GM19043 (cell line): ENCODE data around the gene PLCB1.
"Not testable (repeated sequence)": the region's sequence is repeated elsewhere in the genome, so short reads cannot be mapped to it uniquely, and the experiment has no call there.

Experiments used
- ATAC-seq: cut with Tn5 transposase; IDR thresholded peaks from one replicate; pipeline ENCODE4 v1.9.1; 2021; ENCODE audit warnings: low read depth; ENCODE audit not compliant: unreplicated experiment

PLCB1 gene

DNA sequence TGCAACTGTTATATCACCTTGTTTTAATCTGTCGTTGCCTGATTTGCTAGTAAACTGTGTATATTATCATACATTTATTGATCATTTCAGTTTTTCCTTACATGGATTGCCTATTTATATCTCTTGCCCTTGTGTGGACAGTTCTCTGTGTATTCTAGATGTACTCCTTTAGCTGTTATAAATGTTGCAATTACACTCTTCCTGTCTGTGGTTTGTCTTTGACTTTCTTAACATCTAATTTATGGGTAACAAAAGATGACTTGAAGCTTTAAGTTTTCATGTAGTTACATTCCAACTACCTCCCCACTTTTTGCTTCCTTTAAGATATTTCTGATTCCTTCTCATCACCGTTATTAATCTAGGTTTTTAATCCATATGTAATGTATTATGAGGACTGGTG, 22.6 kb downstream of the PLCB1 start:
- no peak for ATAC-seq

- ATAC-seq: no peak
Measured at GRCh38 chr20:8155229-8155628, 23.2 kb downstream of the PLCB1 start.

- no peak for ATAC-seq
Measured at GRCh38 chr20:8155812-8156211, 23.7 kb downstream of the PLCB1 start.

DNA sequence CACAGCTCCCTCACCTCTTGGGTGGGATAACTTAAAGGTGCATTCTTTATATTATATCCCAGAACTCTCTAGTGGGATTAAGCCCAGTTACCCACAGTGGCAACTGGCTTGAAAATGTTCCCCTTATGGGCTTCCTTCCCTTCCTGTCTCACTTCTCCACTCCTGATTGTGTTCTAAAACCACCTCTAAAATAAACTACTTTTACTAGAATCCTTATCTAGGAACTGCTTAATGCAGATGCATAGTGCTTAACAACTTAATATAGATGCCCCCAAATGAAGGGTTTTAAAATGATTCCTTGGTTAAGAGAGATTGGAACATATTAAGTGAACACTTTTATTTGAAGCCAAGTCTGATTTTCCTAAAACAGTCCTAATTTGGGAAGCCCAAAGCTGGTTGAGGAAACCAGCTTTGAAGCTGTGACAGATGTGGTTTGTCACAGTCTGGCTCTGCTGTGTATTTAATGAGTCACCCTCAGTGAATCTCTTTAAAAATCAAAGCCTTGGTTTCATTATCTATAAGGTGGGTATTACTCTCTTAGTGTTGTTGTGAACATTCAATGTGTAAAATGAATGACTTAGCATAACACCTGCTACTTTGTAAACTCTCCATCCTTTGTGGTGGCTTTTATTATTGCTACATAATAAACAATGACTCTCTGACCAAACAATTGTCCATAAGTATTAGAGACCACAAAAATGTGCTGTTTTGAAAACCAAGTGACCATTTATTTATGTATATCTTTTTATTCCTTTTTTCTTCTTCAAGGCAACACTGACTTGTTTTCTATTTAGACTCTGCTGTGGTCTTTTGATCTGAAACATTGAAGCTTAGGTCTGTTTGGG, 24.4 kb downstream of the PLCB1 start:
- ATAC-seq: peak; percentile 73

GRCh38 chr20:8159217-8159616, 27.2 kb downstream of the PLCB1 start:
- not testable (repeated sequence) for ATAC-seq

DNA sequence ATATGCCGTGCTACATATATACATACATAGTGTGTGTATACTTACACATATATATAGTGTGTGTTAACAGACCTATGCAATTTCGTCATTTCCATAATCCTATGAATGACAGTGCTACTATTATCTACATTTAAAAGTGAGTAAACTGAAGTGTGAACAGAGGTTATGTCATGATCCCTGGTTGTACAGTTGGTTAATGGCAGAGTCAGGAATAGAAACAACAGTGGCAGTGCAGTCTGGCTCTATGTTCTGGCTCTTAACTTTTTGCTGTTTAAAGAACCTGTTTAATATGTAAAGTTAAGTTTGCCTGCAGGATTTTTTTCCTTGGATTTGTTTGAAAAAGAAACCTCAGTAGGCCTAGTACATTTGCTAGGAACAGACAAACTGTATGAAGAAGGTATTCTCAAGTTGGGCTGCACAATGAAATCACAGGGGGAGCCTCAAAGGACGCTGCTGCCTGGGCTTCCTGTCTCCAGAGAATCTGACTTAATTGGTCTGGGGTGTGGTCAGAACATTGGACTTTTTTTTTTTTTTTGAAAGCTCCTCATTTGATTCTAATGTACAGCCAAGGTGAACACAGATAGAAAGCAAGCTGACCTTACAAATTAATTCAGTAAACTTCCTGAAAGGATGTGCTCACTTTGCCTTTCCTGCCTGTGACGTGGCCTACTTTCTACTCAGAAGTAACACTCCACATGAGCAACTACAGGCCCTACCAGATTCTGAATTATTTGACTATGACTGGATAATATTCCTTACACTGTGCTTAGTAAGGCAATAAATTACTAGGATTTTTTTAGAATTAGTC, 29.4 kb downstream of the PLCB1 start:
- no peak for ATAC-seq

DNA sequence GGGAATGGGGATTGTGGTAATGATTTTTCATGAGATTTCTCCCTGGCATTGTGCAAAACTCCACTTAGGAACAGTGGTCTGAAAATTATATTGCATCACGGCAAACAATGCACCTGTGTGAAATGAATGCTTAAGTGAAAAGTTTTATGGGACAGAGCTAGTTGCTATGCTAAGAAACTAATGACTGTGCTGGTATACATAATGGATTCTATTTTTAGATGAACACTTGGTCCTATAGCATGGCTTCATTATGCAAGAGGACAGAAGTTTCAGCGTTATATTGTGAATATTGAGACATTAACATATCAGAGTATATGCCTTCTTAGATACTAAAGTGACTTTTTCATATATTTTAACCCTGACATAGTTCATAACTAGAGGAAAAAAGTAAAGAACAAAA, 30.5 kb downstream of the PLCB1 start:
- ATAC-seq: no peak

GRCh38 chr20:8163543-8163942, 31.5 kb downstream of the PLCB1 start:
- no peak for ATAC-seq

- no peak for ATAC-seq
Measured at GRCh38 chr20:8166730-8167129, 34.7 kb downstream of the PLCB1 start.

GRCh38 chr20:8168785-8169288, 36.8 kb downstream of the PLCB1 start:
- no peak for ATAC-seq

DNA sequence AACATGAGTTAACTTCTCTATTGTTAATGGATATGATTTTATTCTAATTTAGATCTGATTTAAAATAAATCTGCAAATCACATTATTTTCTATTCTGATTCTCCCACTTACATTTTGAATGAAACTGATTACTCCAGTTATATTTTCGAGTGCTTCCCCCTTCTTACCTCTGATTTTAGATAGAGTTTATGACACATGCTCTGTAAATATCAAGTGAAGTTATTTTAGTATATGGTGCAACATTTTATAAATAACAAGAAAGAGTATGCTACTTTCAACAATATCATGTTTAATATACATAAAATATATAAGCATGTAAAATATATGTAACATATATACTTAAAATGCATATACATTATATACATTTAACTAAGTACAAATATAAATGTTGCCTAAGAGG, 38.9 kb downstream of the PLCB1 start:
- ATAC-seq: no peak

DNA sequence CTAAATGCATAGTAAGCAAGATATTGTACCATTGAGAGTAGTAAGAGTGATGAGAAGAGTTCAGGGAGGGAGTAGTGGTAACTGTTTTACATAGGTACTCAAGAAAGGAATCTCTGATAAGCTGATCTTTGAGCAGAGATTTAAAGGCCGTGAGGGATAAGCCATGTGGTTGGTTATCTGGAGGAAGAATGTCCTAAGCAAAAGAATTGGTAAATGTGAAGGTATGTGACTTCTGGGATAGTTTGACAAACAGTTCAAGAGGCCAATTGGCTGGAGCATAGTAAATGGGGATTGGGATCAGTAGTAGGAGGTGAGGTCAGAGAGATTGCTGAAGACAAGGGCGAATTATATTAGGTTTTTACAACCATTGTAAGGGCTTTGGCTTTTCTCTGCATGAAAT, 40.1 kb downstream of the PLCB1 start:
- ATAC-seq: no peak

DNA sequence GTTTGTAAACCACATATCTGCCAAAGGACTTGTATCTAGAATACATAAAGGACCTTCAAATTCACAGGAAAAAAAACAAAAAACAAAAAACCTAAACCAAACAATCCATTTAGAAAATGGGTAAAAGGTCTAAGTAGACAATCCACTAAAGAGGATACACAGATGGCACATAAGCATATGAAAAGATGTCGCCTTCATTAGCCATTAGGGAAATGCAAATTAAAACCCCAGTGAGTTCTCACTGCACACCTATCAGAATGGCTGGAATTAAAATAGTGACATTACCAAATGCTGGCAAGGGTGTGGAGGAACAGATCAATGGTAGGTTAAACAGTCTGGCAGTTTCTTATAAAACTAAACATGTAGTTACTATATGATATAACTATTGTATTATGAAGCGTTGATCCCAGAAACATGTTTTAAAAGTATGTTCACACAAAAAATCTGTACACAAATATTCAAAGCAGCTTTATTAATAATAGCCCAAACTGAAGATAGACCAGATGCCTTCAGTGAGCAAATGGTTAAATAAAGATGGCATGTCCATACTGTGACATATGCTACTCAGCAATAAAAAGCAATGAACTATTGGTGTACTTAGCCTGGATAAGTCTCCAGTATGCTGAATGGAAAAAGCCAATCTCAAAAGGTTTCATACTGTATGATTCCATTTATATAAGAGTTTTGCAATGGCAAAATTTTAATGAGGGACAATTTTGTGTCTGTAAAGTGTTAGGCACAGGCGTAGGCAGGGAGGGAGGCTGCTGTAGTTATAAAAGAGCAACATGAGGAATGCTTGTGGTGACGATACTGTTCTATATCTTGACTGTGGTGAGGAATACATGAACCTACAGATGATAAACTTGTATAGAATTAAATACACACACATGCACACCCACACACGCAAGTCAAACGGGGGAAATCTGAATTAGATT, 43.9 kb downstream of the PLCB1 start:
- no peak for ATAC-seq

GRCh38 chr20:8183526-8183925, 51.5 kb downstream of the PLCB1 start:
- no peak for ATAC-seq

GRCh38 chr20:8187740-8188139, 55.7 kb downstream of the PLCB1 start:
- ATAC-seq: no peak

- no peak for ATAC-seq
Measured at GRCh38 chr20:8190043-8190880, 58.2 kb downstream of the PLCB1 start.

GRCh38 chr20:8194721-8195120, 62.7 kb downstream of the PLCB1 start:
- ATAC-seq: no peak

DNA sequence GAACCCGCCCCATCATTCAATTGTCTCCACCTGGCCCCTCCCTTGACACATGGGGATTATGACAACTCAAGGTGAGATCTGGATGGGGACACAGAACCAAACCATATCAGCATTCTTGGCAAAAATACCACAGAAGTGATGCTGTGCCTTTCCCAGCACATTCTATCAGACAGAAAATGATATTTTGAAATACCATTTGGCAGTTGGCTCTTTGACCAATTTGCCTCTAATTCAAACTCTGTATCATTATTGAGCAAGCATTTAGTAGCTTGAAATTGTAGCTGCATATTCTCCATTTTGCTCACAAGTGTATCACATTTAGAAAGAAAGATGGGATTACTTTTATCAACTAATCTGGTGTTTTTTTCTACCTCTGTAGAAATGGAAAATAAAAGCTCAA, 64.0 kb downstream of the PLCB1 start:
- no peak for ATAC-seq

DNA sequence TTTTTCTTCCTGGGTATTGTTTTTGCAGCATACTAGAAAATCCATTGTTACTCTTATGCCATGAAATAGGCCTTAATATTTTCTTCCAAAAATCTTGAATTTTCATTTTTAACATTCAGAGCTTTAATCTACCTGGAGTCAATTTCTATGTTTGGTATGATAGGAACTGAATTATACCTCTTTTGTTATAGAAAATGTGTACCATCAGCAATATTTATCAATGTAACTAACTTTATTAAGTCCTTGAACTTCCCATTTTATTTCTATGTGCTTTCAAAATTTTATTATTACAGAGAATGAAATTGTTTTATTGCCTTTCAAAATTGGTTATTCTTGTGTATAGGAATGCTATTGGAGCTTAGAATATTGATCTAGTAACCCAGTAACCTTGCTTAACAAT, 68.2 kb downstream of the PLCB1 start:
- no peak for ATAC-seq

DNA sequence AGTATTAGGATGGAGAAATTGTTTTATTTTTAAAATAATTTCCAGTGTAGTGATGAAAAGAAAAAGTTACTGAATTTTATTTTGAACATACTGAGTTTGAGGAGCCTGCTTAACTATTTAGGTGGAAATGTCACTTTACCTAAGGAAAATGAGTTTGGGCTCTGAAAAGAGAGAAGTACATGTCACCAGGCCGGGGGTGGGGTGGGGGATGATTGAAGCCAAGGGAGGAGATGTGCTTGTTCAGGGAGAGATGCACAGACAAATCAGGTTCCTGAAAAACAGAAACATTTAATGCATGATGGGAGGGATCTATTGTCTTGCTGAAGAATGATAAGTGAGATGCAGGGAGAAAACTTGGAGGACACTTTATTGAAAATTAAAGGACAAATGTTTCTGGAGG, 71.3 kb downstream of the PLCB1 start:
- ATAC-seq: no peak
